GM20000 (cell line): ENCODE results near the gene UTY.
A peak's percentile ranks its signal among the peaks of the same experiment; 100 is the strongest.

Experiments
- DNase-seq: peaks from one replicate; pipeline ENCODE4 v3.0.0; 2012; ENCODE audit warnings: low spot score
- TF ChIP-seq, protein P1 (sequence below): IDR thresholded peaks from 2 replicates; pipeline ENCODE4 v1.5.1; 2012; ENCODE audit warnings: mild to moderate bottlenecking, control low read depth; ENCODE audit errors: extremely low read depth, missing control alignments

The UTY gene

GRCh38 chrY:13415556-13415955, 64.3 kb downstream of the UTY start:
- no peak for DNase-seq
- TF ChIP-seq, protein P1, sequence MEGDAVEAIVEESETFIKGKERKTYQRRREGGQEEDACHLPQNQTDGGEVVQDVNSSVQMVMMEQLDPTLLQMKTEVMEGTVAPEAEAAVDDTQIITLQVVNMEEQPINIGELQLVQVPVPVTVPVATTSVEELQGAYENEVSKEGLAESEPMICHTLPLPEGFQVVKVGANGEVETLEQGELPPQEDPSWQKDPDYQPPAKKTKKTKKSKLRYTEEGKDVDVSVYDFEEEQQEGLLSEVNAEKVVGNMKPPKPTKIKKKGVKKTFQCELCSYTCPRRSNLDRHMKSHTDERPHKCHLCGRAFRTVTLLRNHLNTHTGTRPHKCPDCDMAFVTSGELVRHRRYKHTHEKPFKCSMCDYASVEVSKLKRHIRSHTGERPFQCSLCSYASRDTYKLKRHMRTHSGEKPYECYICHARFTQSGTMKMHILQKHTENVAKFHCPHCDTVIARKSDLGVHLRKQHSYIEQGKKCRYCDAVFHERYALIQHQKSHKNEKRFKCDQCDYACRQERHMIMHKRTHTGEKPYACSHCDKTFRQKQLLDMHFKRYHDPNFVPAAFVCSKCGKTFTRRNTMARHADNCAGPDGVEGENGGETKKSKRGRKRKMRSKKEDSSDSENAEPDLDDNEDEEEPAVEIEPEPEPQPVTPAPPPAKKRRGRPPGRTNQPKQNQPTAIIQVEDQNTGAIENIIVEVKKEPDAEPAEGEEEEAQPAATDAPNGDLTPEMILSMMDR, result no peak

- TF ChIP-seq, protein P1, result no peak
- DNase-seq, result no peak
These were observed 81.0 kb downstream of the UTY start for GRCh38 chrY:13398876-13399275.

DNA sequence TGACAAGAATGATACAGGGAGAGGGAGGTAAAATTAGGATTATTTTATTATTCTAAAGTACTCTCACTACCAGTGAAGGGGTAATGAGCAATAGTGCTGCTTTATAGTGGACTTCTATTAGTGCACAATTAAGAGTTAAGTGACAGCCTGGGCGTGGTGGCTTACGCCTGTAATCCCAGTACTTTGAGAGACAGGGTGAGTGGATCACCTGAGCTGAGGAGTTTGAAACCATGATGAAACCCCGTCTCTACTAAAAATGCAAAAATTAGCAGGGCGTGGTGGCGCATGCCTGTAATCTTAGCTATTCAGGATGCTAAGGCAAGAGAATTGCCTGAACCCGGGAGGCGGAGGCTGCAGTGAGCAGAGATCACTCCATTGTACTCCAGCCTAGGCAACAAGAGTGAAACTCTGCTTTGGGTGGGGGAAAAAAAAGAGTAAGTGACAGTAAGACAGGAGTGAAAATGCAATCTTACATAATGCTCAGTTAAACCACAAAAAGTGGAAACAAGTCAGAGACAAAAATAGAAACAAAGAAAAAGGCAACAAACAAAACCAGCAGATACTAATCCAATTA, 98.6 kb downstream of the UTY start:
- TF ChIP-seq, protein P1, result no peak
- DNase-seq, result peak; percentile 8

DNA sequence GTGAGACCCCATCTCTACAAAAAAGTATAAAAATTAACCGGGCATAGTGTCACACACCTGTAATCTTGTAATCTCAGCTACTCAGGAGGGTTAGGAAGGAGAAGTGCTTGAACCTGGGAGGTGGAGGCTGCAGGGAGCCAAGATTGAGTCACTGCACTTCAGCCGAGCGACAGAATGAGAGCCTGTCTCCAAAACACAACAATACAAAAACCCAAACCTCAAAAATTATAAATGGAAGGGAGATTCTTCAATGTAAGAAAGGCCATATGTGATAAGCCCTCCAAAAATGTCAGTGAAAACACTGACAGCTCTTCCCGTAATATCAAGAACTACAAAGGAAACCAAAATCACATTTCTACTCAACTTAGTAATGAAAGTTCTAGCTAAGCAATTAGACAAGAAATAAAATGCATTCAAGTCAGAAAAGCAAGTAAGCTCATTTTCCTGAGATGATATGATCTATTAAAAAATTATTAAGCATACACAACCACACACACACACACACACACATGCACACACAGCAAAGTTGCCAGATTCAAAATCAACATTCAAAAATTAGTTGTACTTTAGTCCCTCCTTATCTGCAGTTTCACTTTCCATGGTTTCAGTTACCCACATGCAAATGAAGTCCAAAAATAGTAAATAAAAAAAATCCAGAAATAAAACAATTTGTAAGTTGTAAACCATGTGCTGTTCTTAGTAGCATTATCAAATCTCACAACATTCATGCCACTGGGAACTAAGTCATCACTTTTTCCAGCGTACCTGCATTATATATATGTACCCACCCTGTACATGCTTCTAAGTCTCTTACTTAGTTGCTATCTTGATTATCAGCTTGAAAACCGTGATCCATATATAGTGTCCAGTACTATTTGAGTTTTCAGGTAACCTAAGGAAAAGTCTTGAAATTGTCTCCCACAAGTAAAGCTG, 108.7 kb downstream of the UTY start:
- TF ChIP-seq, protein P1, result no peak
- DNase-seq, result no peak

DNA sequence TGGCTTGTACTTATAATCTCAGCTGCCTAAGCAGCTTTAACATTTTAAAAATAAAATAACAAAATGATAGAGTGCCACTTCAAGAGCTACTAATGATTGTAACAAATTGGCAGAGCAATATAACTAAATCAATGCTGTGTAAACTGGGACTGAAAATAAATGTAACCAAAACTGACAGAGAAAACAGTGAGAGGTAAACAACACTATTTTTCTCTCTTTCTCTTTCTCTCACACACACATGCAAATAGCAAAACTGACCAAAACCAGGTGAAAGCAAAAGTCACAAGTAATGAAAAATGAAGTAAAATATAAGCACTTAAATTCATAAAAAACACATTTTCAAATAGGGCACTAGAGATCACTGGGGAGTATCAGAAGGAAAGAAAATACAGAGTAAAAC, 109.6 kb downstream of the UTY start:
- no peak for DNase-seq
- TF ChIP-seq, protein P1, result no peak

GRCh38 chrY:13368513-13368845, 111.4 kb downstream of the UTY start:
- no peak for DNase-seq

GRCh38 chrY:13363641-13364040, 116.2 kb downstream of the UTY start:
- DNase-seq, result no peak
- TF ChIP-seq, protein P1, result no peak

More at GRCh38 chrY:13368513-13368845, 111.4 kb downstream of the UTY start:
- TF ChIP-seq, protein P1, result no peak
